H9 (cell line): Measurements from ENCODE around the gene CRHBP. TPM values are rescaled to one million over a fixed set of nuclear protein-coding genes. Genes with fewer than 3 reads are reported as not detected.

Experiments used
- DNase-seq: peaks from one replicate; pipeline ENCODE4 v3.0.0-alpha.2; 2017
- H2AFZ ChIP-seq: one replicate; pipeline ENCODE4 v1.6.1; 2013; ENCODE audit warnings: mild to moderate bottlenecking, low read length, control low read depth, moderate library complexity
- H2AK5ac ChIP-seq: 2 replicates; pipeline ENCODE4 v1.6.1; 2013; ENCODE audit warnings: low read length, control low read depth, mixed read lengths; ENCODE audit not compliant: insufficient read length
- H2BK120ac ChIP-seq: one replicate; pipeline ENCODE4 v1.6.1; 2013; ENCODE audit warnings: low read depth, mild to moderate bottlenecking, low read length, control low read depth, inconsistent platforms; ENCODE audit not compliant: poor library complexity, severe bottlenecking
- H2BK12ac ChIP-seq: 2 replicates; pipeline ENCODE4 v1.6.1; 2013; ENCODE audit warnings: low read length, control low read depth, mixed read lengths, low read depth; ENCODE audit not compliant: insufficient read length
- H2BK15ac ChIP-seq: 2 replicates; pipeline ENCODE4 v1.6.1; 2013; ENCODE audit warnings: low read depth, low read length, control low read depth
- H2BK20ac ChIP-seq: one replicate; pipeline ENCODE4 v1.6.1; 2013; ENCODE audit warnings: low read depth, mild to moderate bottlenecking, low read length, control low read depth, inconsistent platforms; ENCODE audit not compliant: poor library complexity, severe bottlenecking
- H2BK5ac ChIP-seq: 2 replicates; pipeline ENCODE4 v1.6.1; 2013; ENCODE audit warnings: low read length, control low read depth, mixed read lengths; ENCODE audit not compliant: insufficient read length
- H3K14ac ChIP-seq: 2 replicates; pipeline ENCODE4 v1.6.1; 2013; ENCODE audit warnings: low read length, control low read depth; ENCODE audit not compliant: insufficient read depth
- H3K18ac ChIP-seq: 2 replicates; pipeline ENCODE4 v1.6.1; 2013; ENCODE audit warnings: low read depth, mild to moderate bottlenecking, mixed read lengths, low read length, control low read depth; ENCODE audit not compliant: insufficient read length
- H3K23ac ChIP-seq: 2 replicates; pipeline ENCODE4 v1.6.1; 2013; ENCODE audit warnings: low read length, control low read depth, mixed read lengths, low read depth; ENCODE audit not compliant: insufficient read length
- H3K23me2 ChIP-seq: 2 replicates; pipeline ENCODE4 v1.6.1; 2013; ENCODE audit warnings: low read depth, mild to moderate bottlenecking, mixed read lengths, low read length, control low read depth; ENCODE audit not compliant: insufficient read length, poor library complexity, severe bottlenecking
- H3K27ac ChIP-seq: 2 replicates; pipeline ENCODE4 v1.5.1; 2013; ENCODE audit warnings: low read length, control low read depth, mixed read lengths, low read depth; ENCODE audit not compliant: insufficient read length
- H3K27me3 ChIP-seq: 2 replicates; pipeline ENCODE4 v1.6.1; 2013; ENCODE audit warnings: low read length, control low read depth, inconsistent platforms; ENCODE audit not compliant: insufficient read depth
- H3K4ac ChIP-seq: 2 replicates; pipeline ENCODE4 v1.6.1; 2013; ENCODE audit warnings: low read depth, mild to moderate bottlenecking, control low read depth, inconsistent platforms, low read length, moderate library complexity
- H3K4me1 ChIP-seq: 2 replicates; pipeline ENCODE4 v1.6.1; 2013; ENCODE audit warnings: low read length, control low read depth, inconsistent platforms; ENCODE audit not compliant: insufficient read depth
- H3K4me2 ChIP-seq: 2 replicates; pipeline ENCODE4 v1.6.1; 2013; ENCODE audit warnings: low read length, control low read depth, mixed read lengths; ENCODE audit not compliant: insufficient read length, insufficient read depth
- H3K56ac ChIP-seq: 2 replicates; pipeline ENCODE4 v1.6.1; 2013; ENCODE audit warnings: low read depth, mild to moderate bottlenecking, mixed read lengths, low read length, control low read depth; ENCODE audit not compliant: insufficient read length
- H3K79me1 ChIP-seq: 2 replicates; pipeline ENCODE4 v1.6.1; 2013; ENCODE audit warnings: low read depth, mild to moderate bottlenecking, moderate library complexity, low read length, control low read depth, inconsistent platforms; ENCODE audit not compliant: insufficient read depth, poor library complexity, severe bottlenecking
- H3K79me2 ChIP-seq: 2 replicates; pipeline ENCODE4 v1.6.1; 2013; ENCODE audit warnings: low read length, control low read depth, inconsistent platforms; ENCODE audit not compliant: insufficient read depth
- H3K9ac ChIP-seq: 2 replicates; pipeline ENCODE4 v1.6.1; 2013; ENCODE audit warnings: low read length, control low read depth, mixed read lengths; ENCODE audit not compliant: insufficient read length; ENCODE audit errors: extremely low read depth
- H3K9me3 ChIP-seq: one replicate; pipeline ENCODE4 v1.6.1; 2013; ENCODE audit warnings: low read depth, low read length, inconsistent platforms; ENCODE audit not compliant: control insufficient read depth
- H3T11ph ChIP-seq: one replicate; pipeline ENCODE4 v1.6.1; 2013; ENCODE audit warnings: mild to moderate bottlenecking, low read length, control low read depth, inconsistent platforms
- H4K20me1 ChIP-seq: one replicate; pipeline ENCODE4 v1.6.1; 2013; ENCODE audit not compliant: control insufficient read depth, insufficient read length, insufficient read depth
- H4K5ac ChIP-seq: 2 replicates; pipeline ENCODE4 v1.6.1; 2013; ENCODE audit warnings: low read depth, mild to moderate bottlenecking, mixed read lengths, low read length, control low read depth; ENCODE audit not compliant: insufficient read length
- H4K8ac ChIP-seq: replicated peaks from 2 replicates; pipeline ENCODE4 v1.6.1; 2013; ENCODE audit warnings: low read length, control low read depth, mixed read lengths, low read depth; ENCODE audit not compliant: insufficient read length
- H4K91ac ChIP-seq: 2 replicates; pipeline ENCODE4 v1.6.1; 2013; ENCODE audit warnings: low read depth, mild to moderate bottlenecking, moderate library complexity, mixed read lengths, low read length, control low read depth; ENCODE audit not compliant: insufficient read length
- H3K27ac Mint-ChIP-seq, 3 experiments: 2 replicates in 2 of 3; 3 replicates in 1 of 3; pipeline ENCODE4 v1.8.0; 2020 to 2021; ENCODE audit warnings: mixed read lengths in 3 of 3, mild to moderate bottlenecking in 1 of 3, moderate library complexity in 1 of 3
- H3K27me3 Mint-ChIP-seq: 2 replicates; pipeline ENCODE4 v1.8.0; 2021; ENCODE audit warnings: low read depth, mild to moderate bottlenecking, moderate library complexity, mixed read lengths
- H3K36me3 Mint-ChIP-seq, 3 experiments: 2 replicates in 2 of 3; 3 replicates in 1 of 3; pipeline ENCODE4 v1.8.0; 2020 to 2021; ENCODE audit warnings: low read depth in 3 of 3, mixed read lengths in 3 of 3; ENCODE audit not compliant: insufficient read depth in 1 of 3
- H3K4me1 Mint-ChIP-seq, 2 experiments: 2 replicates each; pipeline ENCODE4 v1.8.0; 2020; ENCODE audit warnings: mixed read lengths in 2 of 2
- H3K4me3 Mint-ChIP-seq, 2 experiments: 2 replicates in 1 of 2; 3 replicates in 1 of 2; pipeline ENCODE4 v1.8.0; 2020 to 2021; ENCODE audit warnings: mild to moderate bottlenecking in 2 of 2, mixed read lengths in 2 of 2, moderate library complexity in 1 of 2
- H3K9me3 Mint-ChIP-seq, 2 experiments: 2 replicates in 1 of 2; 3 replicates in 1 of 2; pipeline ENCODE4 v1.8.0; 2020; ENCODE audit warnings: mild to moderate bottlenecking in 2 of 2, mixed read lengths in 2 of 2, moderate library complexity in 1 of 2
- CTCF ChIP-seq: fragments of 200-600 bp; sonication (generic); conservative IDR thresholded peaks from 3 replicates; pipeline ENCODE4 v1.8.0; 2021; ENCODE audit warnings: antibody characterized with exemption, mild to moderate bottlenecking
- WGBS: extraction: QIAGEN DNeasy Blood & Tissue Kit; methylation state at CpG from one replicate; pipeline ENCODE4 v1.1.7; 2013; ENCODE audit warnings: missing lambda C conversion rate, low lambda C conversion rate, mixed read lengths; ENCODE audit not compliant: insufficient read length; ENCODE audit errors: extremely low coverage; 5-methylcytosine and 5-hydroxymethylcytosine counted together
- total RNA-seq: library from RNA; stranded (reverse); gene quantifications from 2 replicates; pipeline ENCODE4 v1.2.1, GENCODE V29; 2021

The CRHBP gene
- total RNA-seq, 1 experiment from 2014 or later = not detected

GRCh38 chr5:76930083-76930482 is 22.8 kb upstream of the CRHBP start:
- Histone ChIP-seq H2BK15ac (no peak overlapping the region), H3K9me3 (no peaks in the 10 kb centered on the region), H4K20me1 (no peaks in the 10 kb centered on the region), H2BK12ac (no peak overlapping the region), H4K8ac (no peak overlapping the region), H3K4me2 (no peak overlapping the region), H3K79me1 (no peaks in the 10 kb centered on the region), H3K4me1 (no peaks in the 10 kb centered on the region), H3K27me3 (no peaks in the 10 kb centered on the region), H2BK5ac (no peak overlapping the region), H3K56ac (no peak overlapping the region), H4K5ac (no peak overlapping the region), H3K14ac (no peak overlapping the region), H3K23ac (no peak overlapping the region), H3K9ac (no peak overlapping the region), H2AFZ (no peak overlapping the region), H3K79me2 (no peaks in the 10 kb centered on the region), H4K91ac (no peak overlapping the region), H3K18ac (no peak overlapping the region), H2BK120ac (no peak overlapping the region), H3K27ac (no peak overlapping the region), H3K4ac (no peak overlapping the region), H3K23me2 (no peaks in the 10 kb centered on the region), H2AK5ac (no peak overlapping the region), H2BK20ac (no peak overlapping the region), H3T11ph (no peak overlapping the region)
- Mint-ChIP-seq H3K4me3 (no peak overlapping the region), H3K36me3 (no peaks in the 10 kb centered on the region), H3K27ac (no peak overlapping the region), H3K4me1 (peaks cover 11 to 23% of the 10 kb centered on the region in 2 experiments), H3K27me3 (no peaks in the 10 kb centered on the region), H3K9me3 (no peaks in the 10 kb centered on the region; a peak in 1 of 5 replicates)
- no peak for TF ChIP-seq CTCF
- DNase-seq = no peak
- no CpG with 5 or more reads among the region's 4 CpGs for WGBS
